Breast epithelium (tissue), 3 donors: ENCODE data around the gene ADCY5.

ENCODE experiments used
- POLR2AphosphoS5 ChIP-seq, 3 donors: sonication (generic); formaldehyde crosslinking; IDR thresholded peaks; one replicate each; pipeline ENCODE4 v1.6.1; 2017; ENCODE audit warnings: antibody characterized with exemption in 3 of 3
- TF ChIP-seq, protein P1 (sequence below), 3 donors: fragments of 450-650 bp; IDR thresholded peaks; one replicate each; pipeline ENCODE4 v1.5.1; 2016 to 2017; ENCODE audit warnings: antibody characterized with exemption in 3 of 3, mild to moderate bottlenecking in 3 of 3, moderate library complexity in 3 of 3

DNA sequence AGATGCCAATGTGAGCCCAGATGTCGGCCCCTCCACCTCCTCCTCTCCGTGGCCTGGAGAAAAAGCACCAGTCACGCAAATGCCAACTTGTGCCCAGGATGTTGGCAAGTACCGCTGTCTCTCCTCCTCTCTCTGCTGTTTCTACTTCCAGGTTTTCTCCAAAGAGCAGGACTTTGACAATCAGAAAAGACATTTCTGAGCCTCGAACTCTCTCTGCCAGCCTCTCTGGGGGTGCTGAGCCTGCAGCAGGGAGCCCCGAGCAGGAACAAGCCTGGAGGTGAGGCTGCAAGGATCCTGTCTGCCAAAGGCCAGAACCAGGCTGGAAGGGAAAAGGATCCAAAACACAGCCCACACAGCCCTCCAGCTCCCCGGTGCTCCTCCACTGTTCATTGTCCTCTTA, 157.5 kb downstream of the ADCY5 start:
- TF ChIP-seq, protein P1, sequence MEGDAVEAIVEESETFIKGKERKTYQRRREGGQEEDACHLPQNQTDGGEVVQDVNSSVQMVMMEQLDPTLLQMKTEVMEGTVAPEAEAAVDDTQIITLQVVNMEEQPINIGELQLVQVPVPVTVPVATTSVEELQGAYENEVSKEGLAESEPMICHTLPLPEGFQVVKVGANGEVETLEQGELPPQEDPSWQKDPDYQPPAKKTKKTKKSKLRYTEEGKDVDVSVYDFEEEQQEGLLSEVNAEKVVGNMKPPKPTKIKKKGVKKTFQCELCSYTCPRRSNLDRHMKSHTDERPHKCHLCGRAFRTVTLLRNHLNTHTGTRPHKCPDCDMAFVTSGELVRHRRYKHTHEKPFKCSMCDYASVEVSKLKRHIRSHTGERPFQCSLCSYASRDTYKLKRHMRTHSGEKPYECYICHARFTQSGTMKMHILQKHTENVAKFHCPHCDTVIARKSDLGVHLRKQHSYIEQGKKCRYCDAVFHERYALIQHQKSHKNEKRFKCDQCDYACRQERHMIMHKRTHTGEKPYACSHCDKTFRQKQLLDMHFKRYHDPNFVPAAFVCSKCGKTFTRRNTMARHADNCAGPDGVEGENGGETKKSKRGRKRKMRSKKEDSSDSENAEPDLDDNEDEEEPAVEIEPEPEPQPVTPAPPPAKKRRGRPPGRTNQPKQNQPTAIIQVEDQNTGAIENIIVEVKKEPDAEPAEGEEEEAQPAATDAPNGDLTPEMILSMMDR (IDR thresholded peaks at IDR 0.05) = no peak
- no peak for TF ChIP-seq POLR2AphosphoS5 (IDR thresholded peaks at IDR 0.05)
